Measurements from ENCODE around the gene PROK1. TPM values are rescaled to one million over a fixed set of nuclear protein-coding genes. Genes with fewer than 3 reads are reported as not detected.

PROK1 gene
- total and polyA plus RNA-seq, 5 donors from 2014 or later, result not detected

DNA sequence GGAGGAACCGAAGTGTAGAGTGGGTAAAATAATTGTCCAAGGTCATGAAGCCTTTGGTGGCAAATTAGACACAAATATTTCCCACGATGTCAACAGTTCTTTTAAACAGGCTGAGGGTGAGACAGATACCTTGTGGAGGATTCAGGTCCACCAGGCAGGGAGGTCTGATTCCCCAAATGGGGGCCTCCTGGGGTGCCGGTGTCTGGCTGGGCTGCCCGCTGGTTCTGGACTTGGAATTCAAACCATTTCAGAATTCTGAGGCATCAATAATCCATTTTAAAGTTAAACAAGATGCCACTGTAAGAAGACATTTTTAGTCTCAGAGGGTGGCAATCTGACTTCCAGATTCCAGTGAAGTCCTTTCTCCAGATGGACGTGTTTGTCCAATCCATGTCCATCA, 52.5 kb downstream of the PROK1 start:
- DNase-seq (no peak), ATAC-seq (ENCODE audit: low read depth in 2 of 2) (no peak)
- H3K4me1 ChIP-seq (ENCODE audit: control insufficient read depth, insufficient read depth, low read length, poor library complexity, severe bottlenecking), result no peaks in the 10 kb centered on the region
- no peak overlapping the region for H3K27ac ChIP-seq (ENCODE audit: insufficient read depth, low read length, poor library complexity, severe bottlenecking)
- Mint-ChIP-seq H3K9me3 (no peaks in the 10 kb centered on the region), H3K27me3 (peaks cover 23% of the 10 kb centered on the region), H3K36me3 (no peaks in the 10 kb centered on the region), H3K27ac (no peak overlapping the region), H3K4me1 (no peaks in the 10 kb centered on the region), H3K4me3 (no peak overlapping the region)
- H3K36me3 ChIP-seq (ENCODE audit: control insufficient read depth, insufficient read depth, low read length), result no peaks in the 10 kb centered on the region
- no peak overlapping the region for H3K4me3 ChIP-seq (ENCODE audit: low read depth, low read length)
- no peaks in the 10 kb centered on the region for H3K27me3 ChIP-seq (ENCODE audit: control insufficient read depth, insufficient read depth, low read length)
- no peaks in the 10 kb centered on the region for H3K9me3 ChIP-seq (ENCODE audit: control insufficient read depth in 2 of 2, low read length in 2 of 2)

DNA sequence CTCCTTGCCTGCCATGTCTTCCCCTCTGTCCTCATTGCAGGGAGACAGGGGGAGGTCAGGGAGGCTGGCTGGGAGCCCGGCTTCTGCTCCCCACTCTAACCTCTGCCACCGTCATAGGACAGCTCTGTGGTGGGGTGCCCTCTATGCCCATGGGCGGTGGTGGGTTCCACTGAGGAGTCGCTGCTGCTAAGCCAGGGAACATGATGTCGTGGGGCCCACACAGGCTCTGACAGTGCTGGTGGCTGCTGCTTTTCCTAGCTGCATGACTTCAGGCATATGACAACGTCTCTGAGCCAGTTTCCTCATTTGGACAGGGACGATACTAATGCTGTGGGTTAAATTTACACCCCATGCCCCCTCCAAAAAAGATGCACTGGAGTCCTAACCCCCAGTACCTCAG, 53.3 kb downstream of the PROK1 start:
- no peak overlapping the region for H3K4me3 ChIP-seq (ENCODE audit: low read depth, low read length)
- no peaks in the 10 kb centered on the region for H3K27me3 ChIP-seq (ENCODE audit: control insufficient read depth, insufficient read depth, low read length)
- Mint-ChIP-seq H3K27ac (no peak overlapping the region), H3K9me3 (no peaks in the 10 kb centered on the region), H3K36me3 (no peaks in the 10 kb centered on the region), H3K27me3 (peaks cover 23% of the 10 kb centered on the region), H3K4me1 (no peaks in the 10 kb centered on the region), H3K4me3 (no peak overlapping the region)
- ATAC-seq (ENCODE audit: low read depth in 2 of 2), result no peak
- H3K27ac ChIP-seq (ENCODE audit: insufficient read depth, low read length, poor library complexity, severe bottlenecking), result no peak overlapping the region
- H3K9me3 ChIP-seq (ENCODE audit: control insufficient read depth in 2 of 2, low read length in 2 of 2), result no peaks in the 10 kb centered on the region
- DNase-seq, result no peak
- no peaks in the 10 kb centered on the region for H3K4me1 ChIP-seq (ENCODE audit: control insufficient read depth, insufficient read depth, low read length, poor library complexity, severe bottlenecking)
- no peaks in the 10 kb centered on the region for H3K36me3 ChIP-seq (ENCODE audit: control insufficient read depth, insufficient read depth, low read length)

DNA sequence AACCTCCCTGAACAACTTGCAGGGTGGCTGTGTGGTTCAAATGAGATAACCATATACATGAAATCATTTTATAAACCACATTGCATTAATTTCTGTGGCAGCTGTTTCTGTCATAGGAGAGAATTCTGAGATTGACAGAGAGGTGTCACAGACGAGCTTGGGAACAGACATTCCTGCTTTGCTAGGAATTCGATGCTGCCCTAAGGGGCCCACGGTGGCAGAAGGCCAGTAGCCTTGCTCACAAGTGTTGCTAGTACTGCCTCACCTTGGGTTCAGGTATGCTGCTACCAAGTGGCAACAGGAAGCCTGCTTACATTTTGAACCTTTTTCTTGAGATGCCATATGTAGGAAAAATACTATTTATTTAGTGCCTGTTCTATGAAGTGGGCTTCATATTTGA, 54.6 kb downstream of the PROK1 start:
- Histone ChIP-seq H3K4me1 (ENCODE audit: control insufficient read depth, insufficient read depth, low read length, poor library complexity, severe bottlenecking) (no peaks in the 10 kb centered on the region), H3K36me3 (ENCODE audit: control insufficient read depth, insufficient read depth, low read length) (no peaks in the 10 kb centered on the region), H3K4me3 (ENCODE audit: low read depth, low read length) (no peak overlapping the region), H3K9me3 (ENCODE audit: control insufficient read depth in 2 of 2, low read length in 2 of 2) (no peaks in the 10 kb centered on the region), H3K27ac (ENCODE audit: insufficient read depth, low read length, poor library complexity, severe bottlenecking) (no peak overlapping the region), H3K27me3 (ENCODE audit: control insufficient read depth, insufficient read depth, low read length) (no peaks in the 10 kb centered on the region)
- DNase-seq, result no peak
- no peaks in the 10 kb centered on the region for H3K4me1 Mint-ChIP-seq
- H3K27me3 Mint-ChIP-seq, result peaks cover 23% of the 10 kb centered on the region
- H3K36me3 Mint-ChIP-seq, result no peaks in the 10 kb centered on the region
- ATAC-seq (ENCODE audit: low read depth in 2 of 2), result no peak
- no peak overlapping the region for H3K27ac Mint-ChIP-seq
- H3K9me3 Mint-ChIP-seq, result no peaks in the 10 kb centered on the region
- no peak overlapping the region for H3K4me3 Mint-ChIP-seq

DNA sequence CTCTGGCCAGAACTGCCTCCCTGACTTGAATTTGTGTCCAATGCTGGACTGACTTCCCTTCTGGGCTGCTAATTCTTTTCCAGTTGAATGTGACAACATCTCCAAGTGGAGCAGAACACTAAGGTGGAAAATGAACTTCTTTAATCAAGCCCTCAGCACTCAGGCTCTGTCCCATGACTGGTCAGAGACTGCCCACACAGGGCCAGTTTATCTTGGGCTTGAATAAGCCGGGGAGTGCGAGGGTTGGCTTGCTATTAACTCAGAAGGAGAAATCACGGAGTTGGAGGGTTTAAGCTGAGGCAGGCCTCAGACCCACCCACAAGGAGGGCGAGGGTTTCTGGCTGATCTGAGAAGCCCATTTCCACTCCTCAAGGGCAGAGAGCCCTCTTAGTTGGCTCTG, 55.6 kb downstream of the PROK1 start:
- no peak overlapping the region for H3K4me3 Mint-ChIP-seq
- H3K27me3 Mint-ChIP-seq, result peaks cover 23% of the 10 kb centered on the region
- Histone ChIP-seq H3K27me3 (ENCODE audit: control insufficient read depth, insufficient read depth, low read length) (no peaks in the 10 kb centered on the region), H3K9me3 (ENCODE audit: control insufficient read depth in 2 of 2, low read length in 2 of 2) (no peaks in the 10 kb centered on the region), H3K4me3 (ENCODE audit: low read depth, low read length) (no peak overlapping the region), H3K36me3 (ENCODE audit: control insufficient read depth, insufficient read depth, low read length) (no peaks in the 10 kb centered on the region), H3K4me1 (ENCODE audit: control insufficient read depth, insufficient read depth, low read length, poor library complexity, severe bottlenecking) (no peaks in the 10 kb centered on the region), H3K27ac (ENCODE audit: insufficient read depth, low read length, poor library complexity, severe bottlenecking) (no peak overlapping the region)
- no peak overlapping the region for H3K27ac Mint-ChIP-seq
- no peaks in the 10 kb centered on the region for H3K9me3 Mint-ChIP-seq
- DNase-seq, result no peak
- ATAC-seq (ENCODE audit: low read depth in 2 of 2), result no peak
- H3K36me3 Mint-ChIP-seq, result no peaks in the 10 kb centered on the region
- no peaks in the 10 kb centered on the region for H3K4me1 Mint-ChIP-seq

Other genes starting within 250 kb of the PROK1 start
- gene KCNC4, start 240.8 kb upstream of the PROK1 start, total RNA-seq, result 16.4 TPM
- gene KCNC4, start 240.8 kb upstream of the PROK1 start, polyA plus RNA-seq, result 1 to 10 TPM in 3 of 4 donors, under 1 TPM in 1; 0.68 to 1.7 (median 1.3) TPM
- gene RBM15, start 111.8 kb upstream of the PROK1 start, total RNA-seq, result 53.3 TPM
- 10 to 100 TPM in 3 of 4 donors, 1 to 10 TPM in 1; 7.5 to 12.9 (median 11.6) TPM for gene RBM15, start 111.8 kb upstream of the PROK1 start, polyA plus RNA-seq
- gene SLC16A4, start 60.1 kb upstream of the PROK1 start, total RNA-seq, result not detected
- gene SLC16A4, start 60.1 kb upstream of the PROK1 start, polyA plus RNA-seq, result under 1 TPM; 0.31 to 0.73 (median 0.65) TPM
- 79.3 TPM for gene LAMTOR5, start 43.5 kb upstream of the PROK1 start, total RNA-seq
- gene LAMTOR5, start 43.5 kb upstream of the PROK1 start, polyA plus RNA-seq, result 100 to 1,000 TPM; 289 to 409 (median 303) TPM
- gene KCNA10, start 68.0 kb downstream of the PROK1 start, total RNA-seq, result not detected
- gene KCNA10, start 68.0 kb downstream of the PROK1 start, polyA plus RNA-seq, result not detected
- 5.8 TPM for gene KCNA2, start 155.2 kb downstream of the PROK1 start, total RNA-seq
- 1 to 10 TPM in 1 of 4 donors, under 1 TPM in 3; 0.50 to 1.5 (median 0.62) TPM for gene KCNA2, start 155.2 kb downstream of the PROK1 start, polyA plus RNA-seq
- gene KCNA3, start 223.8 kb downstream of the PROK1 start, total RNA-seq, result 120 TPM
- gene KCNA3, start 223.8 kb downstream of the PROK1 start, polyA plus RNA-seq, result 10 to 100 TPM; 61.6 to 87.5 (median 84.9) TPM